ENCODE results near the gene SENP2.
"Not testable (repeated sequence)": the region's sequence is repeated elsewhere in the genome, so short reads cannot be mapped to it uniquely, and the experiment has no call there.

Gene SENP2

GRCh38 chr3:185585859-185586685 lies at the start of gene SENP2:
Gene SENP2 (plus strand): TSS chr3:185586295. CDS start chr3:185586414, 119 bp downstream.
- peak; percentile 98 for ATAC-seq

- peak; percentile 91 for ATAC-seq
Measured at GRCh38 chr3:185537369-185537970, 48.6 kb upstream of the SENP2 start.

GRCh38 chr3:185539934-185540333 lies 46.2 kb upstream of the SENP2 start:
- ATAC-seq: no peak

- ATAC-seq: no peak
Measured at GRCh38 chr3:185540695-185541094, 45.4 kb upstream of the SENP2 start.

- ATAC-seq: no peak
Measured at GRCh38 chr3:185549122-185549521, 37.0 kb upstream of the SENP2 start.

GRCh38 chr3:185549651-185550111 lies 36.4 kb upstream of the SENP2 start:
- no peak for ATAC-seq

GRCh38 chr3:185552358-185552877 lies 33.7 kb upstream of the SENP2 start, which contains the start of gene LIPH:
Gene LIPH (minus strand): TSS chr3:185552588. CDS start chr3:185552471, 117 bp downstream.
- ATAC-seq: peak; percentile 92 to 98

GRCh38 chr3:185555101-185555501 lies 31.0 kb upstream of the SENP2 start:
- ATAC-seq: no peak

- no peak for ATAC-seq
Measured at GRCh38 chr3:185555860-185556347, 30.2 kb upstream of the SENP2 start.

- not testable (repeated sequence) for ATAC-seq
Measured at GRCh38 chr3:185556640-185557039, 29.5 kb upstream of the SENP2 start.

GRCh38 chr3:185558395-185558794 lies 27.7 kb upstream of the SENP2 start:
- ATAC-seq: no peak

GRCh38 chr3:185559706-185560090 lies 26.4 kb upstream of the SENP2 start:
- no peak for ATAC-seq

- ATAC-seq: no peak
Measured at GRCh38 chr3:185560676-185561075, 25.4 kb upstream of the SENP2 start.

- peak in 1 of 2 donors; percentile 24 for ATAC-seq
Measured at GRCh38 chr3:185561374-185561943, 24.6 kb upstream of the SENP2 start.

GRCh38 chr3:185561958-185562357 lies 24.1 kb upstream of the SENP2 start:
- ATAC-seq: no peak

- ATAC-seq: no peak
Measured at GRCh38 chr3:185572183-185572582, 13.9 kb upstream of the SENP2 start.

- ATAC-seq: peak; percentile 75 to 82
Measured at GRCh38 chr3:185575108-185575869, 10.8 kb upstream of the SENP2 start.

- no peak for ATAC-seq
Measured at GRCh38 chr3:185582236-185582635, 3.9 kb upstream of the SENP2 start.

GRCh38 chr3:185582871-185583270 lies 3.2 kb upstream of the SENP2 start:
- no peak for ATAC-seq

GRCh38 chr3:185583925-185584324 lies 2.2 kb upstream of the SENP2 start:
- no peak for ATAC-seq

GRCh38 chr3:185584686-185585085 lies 1.4 kb upstream of the SENP2 start:
- ATAC-seq: no peak

GRCh38 chr3:185585518-185585858 lies 607 bp upstream of the SENP2 start:
- ATAC-seq: no peak

- ATAC-seq: no peak
Measured at GRCh38 chr3:185586686-185587039, 568 bp downstream of the SENP2 start.
